GM19023 (cell line): Measurements from ENCODE around the gene SCAMP4.

Experiments
- ATAC-seq: cut with Tn5 transposase; IDR thresholded peaks from one replicate; pipeline ENCODE4 v1.9.1; 2021; ENCODE audit warnings: mild to moderate bottlenecking, moderate library complexity; ENCODE audit not compliant: unreplicated experiment

Gene SCAMP4

DNA sequence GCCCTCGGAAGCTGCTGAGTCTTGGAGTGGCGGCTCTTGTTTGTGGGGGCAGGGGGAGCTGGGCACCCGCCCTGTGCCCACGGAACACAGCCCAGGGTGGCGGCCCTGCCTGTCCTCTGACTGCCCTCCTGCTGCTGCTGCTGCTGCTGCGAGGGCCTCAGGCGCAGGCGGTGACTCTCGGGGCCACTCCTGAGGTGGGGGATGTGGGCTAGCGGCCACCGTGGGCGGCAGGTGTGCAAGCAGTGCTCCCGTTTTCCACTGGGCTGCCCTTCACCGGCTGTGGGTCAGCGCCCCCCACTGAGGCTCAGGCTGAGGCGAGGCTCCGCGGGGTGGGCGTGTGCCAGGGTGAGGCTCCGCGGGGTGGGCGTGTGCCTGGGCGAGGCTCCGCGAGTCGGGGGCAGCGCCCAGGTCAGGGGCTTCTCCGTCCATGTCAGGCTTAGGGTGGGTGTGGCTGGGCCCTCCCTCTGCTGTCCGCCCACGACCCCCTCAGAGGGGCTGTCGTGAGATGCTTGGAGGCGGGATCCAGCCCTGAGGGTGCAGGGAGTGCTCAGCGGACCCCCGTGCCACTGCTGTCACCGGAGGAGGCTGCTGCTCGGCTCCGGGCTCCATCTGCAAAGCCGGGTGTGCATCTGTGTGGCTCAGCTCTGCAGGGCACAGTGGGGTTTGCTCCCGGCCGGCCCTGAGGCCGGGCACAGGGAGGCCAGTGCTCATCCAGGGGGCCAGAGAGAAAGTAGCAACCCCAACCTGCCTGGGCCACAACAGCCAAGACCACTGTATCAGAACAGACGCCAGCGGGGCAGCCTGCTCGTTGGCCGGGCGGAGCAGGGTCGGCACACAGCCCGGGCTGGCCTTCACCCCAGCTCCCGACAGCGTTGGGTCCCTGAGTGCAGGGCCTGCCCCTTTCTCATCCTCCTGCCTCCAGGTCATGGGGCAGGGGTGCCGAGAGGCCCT, 50.2 kb downstream of the SCAMP4 start:
- no peak for ATAC-seq

DNA sequence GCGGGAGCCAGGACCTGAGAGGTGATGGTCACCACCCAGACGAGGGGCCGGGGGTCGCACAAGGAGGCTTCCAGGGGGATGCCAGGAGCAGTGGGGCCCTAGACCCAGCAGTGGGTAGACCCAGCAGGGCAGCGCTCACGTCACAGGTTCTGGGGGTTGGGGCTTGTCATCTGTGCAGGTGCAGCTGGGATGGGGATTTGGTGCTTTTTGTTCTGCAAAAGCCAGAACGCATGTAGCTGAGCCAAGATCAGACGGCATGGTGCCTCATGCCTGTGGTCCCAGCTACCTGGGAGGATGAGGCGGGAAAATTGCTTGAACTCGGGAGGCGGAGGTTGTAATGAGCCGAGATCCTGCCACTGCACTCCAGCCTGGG, 50.9 kb downstream of the SCAMP4 start:
- ATAC-seq: no peak

DNA sequence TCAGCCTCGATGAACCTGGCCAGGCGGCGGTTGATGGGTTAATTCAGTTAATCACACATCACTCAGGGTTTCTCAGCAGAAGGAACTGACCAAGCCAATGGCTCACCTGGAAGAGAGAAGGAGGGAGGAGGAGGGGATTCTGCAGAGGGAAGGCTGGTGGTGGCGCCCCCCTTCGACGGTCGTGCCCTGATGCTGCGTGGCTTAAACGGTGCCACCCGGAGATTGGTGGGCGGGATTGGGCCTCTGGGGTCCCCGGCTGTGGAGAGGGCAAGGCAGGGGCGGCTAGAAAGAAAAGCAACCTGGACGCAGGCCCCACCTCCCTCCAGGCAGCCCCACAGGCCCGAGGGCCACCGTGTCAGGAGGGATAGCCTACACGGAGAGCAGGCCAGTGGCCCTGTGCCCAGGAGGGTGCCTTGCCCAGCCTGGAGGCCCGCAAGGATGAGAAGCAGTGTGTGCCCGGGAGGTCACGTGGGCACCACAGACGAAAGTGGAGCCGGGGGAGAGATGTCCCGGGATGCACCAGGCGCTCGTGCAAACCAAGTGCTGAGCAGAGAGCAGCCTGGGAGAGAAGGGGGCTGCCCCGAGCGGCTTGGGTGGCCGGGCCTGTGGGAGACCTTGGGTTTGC, 51.8 kb downstream of the SCAMP4 start:
- no peak for ATAC-seq

DNA sequence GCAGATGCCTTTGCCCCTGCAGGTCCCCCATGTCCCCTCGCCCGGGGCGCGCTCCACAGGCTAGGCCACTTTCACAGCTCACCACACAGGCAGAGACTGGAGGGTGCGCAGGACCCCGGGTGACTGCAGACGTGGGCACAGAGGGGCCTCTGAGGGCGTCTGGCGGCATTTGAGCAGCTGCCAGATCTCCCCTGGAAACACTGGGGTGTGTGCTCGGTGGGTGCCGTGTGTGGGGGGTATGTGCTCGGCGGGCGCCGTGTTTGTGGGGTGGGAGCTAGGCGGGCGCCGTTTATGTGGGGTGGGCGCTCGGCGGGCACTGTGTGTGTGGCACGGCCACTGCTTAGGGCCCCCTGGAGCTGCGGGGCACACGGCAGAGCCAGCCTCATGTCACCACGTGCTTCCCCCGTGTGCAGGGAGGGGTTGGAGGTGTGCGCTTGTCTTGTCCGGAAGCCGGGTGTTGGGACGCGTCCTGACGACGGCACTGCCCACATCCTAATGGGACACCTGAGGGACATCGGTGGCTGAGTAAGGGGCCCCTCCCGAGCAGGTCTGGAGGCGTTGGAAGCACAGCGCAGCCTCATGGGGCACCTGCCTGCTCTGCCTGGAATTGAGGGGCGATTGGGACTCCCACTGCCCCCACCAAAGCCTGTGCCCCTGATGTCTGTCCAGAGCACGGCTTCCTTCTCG, 52.5 kb downstream of the SCAMP4 start:
- ATAC-seq: no peak

DNA sequence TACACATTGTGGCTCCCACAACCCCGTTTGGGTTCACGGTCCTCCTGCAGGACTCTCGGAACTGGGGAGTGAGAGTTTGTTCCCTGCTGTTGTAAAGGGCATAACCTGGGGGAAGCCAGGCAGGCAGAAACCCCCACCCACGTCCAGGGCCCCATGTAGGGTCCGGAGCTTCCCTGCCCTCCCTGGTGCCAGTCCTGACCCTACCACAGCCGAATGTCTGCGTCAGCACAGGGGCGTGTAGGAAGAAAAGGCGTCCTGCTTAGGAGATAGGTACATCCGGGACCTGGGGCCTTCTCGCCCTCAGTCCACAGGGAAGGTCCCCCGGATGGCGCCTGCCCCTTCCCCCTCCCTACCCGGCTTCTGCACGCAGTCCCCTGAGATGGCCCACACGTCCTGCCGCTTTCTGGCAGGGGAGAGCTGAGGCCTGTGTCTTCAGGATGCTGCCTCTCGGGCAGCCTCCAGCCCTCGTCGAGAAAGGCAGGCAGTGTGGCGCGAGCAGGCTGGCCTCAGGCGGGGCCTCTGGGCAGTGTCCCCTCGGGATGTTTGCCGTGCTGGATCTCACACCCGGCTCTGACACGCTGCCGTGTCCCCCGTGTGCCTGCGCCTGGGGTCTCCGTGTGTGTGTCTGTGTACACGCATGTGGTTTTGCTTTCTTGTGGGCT, 54.9 kb downstream of the SCAMP4 start:
- no peak for ATAC-seq

DNA sequence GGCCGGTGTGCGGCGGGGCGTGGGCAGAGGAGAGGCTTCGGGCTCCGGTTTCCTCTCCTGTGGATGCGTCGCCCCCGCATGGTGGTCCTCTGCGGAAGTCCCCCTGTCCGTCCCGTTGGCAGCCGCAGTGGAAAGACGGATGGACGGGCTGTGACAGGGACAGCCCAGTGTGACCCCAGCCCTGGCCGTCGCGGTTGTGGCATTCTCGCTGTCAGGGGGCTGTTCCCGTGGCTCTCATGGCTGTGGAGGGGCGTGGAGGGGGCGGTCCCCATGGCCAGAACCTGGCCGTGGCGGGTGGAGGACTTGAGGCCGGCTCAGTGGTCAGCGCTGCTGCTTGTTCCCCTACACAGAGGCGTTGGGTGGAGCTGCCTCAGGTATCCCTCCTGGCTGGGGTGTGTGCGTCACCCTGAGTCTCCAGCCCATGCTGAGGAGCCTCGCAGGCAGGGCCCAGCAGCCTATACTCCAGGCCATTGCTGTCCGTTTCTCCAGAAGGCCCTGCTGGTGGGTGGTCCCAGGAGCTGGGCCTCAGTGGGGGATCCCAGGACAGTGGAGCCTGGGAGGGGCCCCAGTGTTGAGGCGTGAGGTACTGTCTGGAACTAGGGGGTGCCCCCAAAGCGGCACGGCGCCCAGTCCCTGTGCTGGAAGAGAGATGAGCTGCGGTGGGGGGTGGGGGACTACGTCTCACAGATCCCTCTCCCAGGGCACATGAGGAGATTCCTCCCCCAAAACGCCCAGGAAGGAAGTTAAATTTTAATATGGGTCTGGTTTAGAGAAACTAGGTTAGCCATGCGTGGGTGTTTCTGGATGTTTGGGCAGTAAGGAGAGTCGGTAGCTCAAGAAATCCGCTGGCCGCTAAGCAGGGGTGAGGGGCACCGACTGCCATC, 56.0 kb downstream of the SCAMP4 start:
- no peak for ATAC-seq

DNA sequence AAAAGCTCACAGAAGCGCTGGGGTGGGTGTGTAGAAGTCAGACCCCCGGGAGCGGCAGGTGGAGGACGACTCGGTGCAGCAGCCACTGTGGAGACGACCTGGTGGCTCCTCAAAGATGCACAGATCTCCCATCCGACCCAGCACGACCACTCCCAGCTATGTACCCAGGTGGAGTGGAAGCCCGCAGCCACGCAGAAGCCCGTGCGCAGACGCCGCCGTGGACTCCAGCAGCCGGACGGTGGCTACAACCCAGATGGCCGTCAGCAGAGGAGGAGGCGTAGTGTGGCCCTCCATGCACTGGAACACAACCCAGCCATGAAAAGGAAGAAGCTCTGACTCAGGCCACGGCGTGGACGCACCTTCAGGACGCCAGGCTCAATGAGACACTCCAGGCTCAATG, 57.5 kb downstream of the SCAMP4 start:
- ATAC-seq: no peak

- ATAC-seq: no peak
Measured at GRCh38 chr19:1967087-1967608, 61.9 kb downstream of the SCAMP4 start.

DNA sequence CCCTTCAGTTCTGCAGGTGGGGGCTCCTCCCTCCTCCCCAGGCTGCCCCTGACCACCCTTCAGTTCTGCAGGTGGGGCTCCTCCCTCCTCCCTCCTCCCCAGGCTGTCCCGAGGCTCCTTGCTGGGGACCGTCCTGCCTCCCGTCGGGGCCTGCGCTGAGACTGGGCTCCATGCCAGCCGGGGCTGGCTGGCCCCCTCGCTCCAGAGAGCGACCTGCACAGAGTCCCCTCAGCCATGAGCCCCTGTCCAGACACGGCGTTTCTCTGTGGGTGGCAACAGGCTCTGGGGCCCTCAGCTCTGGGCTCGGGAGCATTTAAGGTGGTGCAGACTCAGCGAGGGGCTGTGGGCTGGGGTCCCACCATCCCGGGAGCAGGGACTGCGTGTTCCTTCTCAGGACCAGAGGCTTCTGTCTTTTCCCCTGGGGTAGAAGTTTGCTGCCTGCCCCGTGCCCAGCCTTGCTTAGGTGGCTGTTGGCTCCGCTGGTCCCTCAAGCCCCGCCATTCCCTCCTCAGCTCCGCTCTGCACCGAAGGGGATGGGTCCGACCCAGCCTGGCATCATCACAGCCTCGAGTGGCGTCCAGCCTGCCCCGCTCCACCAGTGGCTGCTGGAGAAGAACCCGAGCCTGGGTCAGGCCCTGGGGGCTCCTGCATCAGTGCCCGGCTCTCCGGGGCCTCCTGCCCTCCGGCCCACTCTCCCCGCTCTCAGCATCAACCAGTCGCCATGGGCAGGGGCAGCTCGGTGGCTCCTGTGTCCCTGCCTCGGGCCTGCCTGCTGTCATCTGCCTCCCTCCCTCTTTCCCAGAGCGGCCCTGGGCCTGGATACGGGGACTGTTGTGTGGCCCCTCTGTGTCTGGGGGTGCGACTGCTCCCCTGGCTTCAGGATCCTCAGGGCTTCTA, 63.3 kb downstream of the SCAMP4 start:
- no peak for ATAC-seq

- ATAC-seq: no peak
Measured at GRCh38 chr19:1969176-1970002, 64.2 kb downstream of the SCAMP4 start.

GRCh38 chr19:1970003-1970805, 65.0 kb downstream of the SCAMP4 start:
- ATAC-seq: no peak

- ATAC-seq: no peak
Measured at GRCh38 chr19:1970806-1971502, 65.8 kb downstream of the SCAMP4 start.

- no peak for ATAC-seq
Measured at GRCh38 chr19:1974381-1975161, 69.4 kb downstream of the SCAMP4 start.

GRCh38 chr19:1975162-1975480, 69.9 kb downstream of the SCAMP4 start:
- no peak for ATAC-seq
